ENCODE data around the gene CRYBG2.
"Not testable (repeated sequence)": the region's sequence is repeated elsewhere in the genome, so short reads cannot be mapped to it uniquely, and the experiment has no call there.

Gene CRYBG2

DNA sequence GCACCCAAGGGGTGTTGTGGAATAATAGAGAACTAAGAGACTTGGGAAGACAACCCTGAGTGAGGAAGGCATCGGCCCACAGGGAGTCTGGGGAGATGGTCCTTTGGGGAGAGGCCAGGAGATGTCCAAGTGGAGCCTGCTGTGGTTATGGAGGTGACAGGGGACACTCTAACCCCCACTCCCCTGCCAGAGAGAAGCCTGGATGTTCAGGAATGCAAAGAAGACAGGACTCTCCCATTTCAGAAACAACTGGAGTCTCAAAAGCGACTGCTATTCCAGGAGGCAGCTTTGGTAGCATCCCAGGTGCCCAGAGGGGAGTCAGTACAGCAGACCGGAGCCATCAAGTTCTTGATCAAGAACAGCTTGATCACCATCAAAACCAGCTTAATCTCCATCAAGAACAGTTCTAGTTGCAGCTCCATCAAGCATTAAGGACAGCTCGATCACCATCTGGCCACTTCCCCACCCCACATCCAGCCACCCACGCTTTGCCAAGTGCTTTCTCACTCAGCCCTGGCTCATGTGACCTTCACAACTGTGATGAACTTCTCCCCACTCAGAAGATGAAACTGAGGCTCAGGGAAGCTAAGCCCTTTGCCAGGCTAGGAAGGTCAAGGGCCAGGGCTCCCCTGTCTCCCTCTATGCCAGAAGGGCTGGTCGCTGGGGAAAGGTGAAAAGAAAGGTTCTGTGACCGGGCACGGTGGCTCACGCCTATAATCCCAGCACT lies 35.4 kb downstream of the CRYBG2 start:
- no peak for DNase-seq

GRCh38 chr1:26317612-26318337 lies 36.2 kb downstream of the CRYBG2 start, which contains the start of gene CD52:
Gene CD52 (plus strand): TSS chr1:26317958. CDS start chr1:26318018, 60 bp downstream.
- no peak for DNase-seq

DNA sequence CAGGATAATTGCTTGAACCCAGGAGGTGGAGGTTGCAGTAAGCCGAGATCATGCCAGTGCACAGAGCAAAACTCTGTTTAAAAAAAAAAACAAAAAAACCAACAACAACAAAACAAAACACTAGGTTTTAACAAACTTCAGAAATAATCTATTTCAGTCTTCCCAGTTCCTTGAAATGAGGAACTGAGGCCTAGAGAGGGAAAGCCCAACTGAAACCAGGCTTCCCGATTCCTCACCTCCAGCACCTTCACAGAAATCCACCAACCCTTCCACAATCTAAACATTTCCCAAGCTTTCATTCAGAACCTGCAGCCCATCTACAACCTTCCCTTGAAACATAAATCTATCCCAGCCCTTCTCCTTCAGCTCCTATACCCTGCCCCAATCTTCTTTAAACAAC lies 36.8 kb downstream of the CRYBG2 start:
- DNase-seq, result no peak

DNA sequence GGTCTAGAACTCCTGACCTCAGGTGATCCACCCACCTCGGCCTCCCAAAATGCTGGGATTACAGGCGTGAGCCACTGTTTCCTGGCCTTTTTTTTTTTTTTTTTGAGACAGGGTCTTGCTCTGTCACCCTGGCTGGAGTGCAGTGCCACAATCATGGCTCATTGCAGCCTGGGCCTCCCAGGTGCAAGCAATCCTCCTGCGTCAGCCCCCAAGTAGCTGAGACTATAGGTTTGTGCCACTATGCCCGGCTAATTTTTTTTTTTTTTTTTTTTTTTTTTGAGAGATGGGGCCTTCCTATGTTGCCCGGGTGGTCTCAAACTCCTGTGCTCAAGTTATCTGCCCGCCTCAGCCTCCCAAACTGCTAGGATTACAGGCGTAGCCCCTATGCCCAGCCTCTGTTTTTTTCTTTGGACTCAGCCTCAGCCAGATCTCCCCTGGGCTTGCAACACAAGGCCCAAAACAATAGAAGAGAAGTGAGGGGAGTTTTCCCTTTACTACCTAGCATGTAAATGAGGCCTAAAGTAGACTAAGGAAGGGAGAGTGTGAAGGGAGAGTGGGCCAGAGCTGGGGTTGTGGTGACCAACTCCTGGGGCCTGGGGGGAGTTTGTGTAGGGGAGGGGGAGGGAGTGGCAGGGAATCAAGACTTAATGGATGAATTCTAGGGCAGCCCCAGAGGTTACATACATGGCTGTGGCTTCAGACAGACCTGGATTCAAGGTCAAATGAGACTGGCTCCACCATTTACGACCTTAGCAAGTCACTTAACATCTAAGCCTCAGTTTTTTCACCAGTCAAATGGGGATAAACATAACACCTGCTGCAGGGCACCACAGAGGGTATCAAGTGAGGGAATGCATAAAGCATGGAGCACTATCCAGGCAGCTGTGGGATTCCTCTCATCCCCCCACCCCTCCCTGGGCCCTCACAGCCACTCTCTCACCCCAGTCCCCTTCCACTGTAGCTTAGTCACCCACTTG lies 37.8 kb downstream of the CRYBG2 start:
- no peak for DNase-seq

GRCh38 chr1:26314501-26314900 lies 39.4 kb downstream of the CRYBG2 start:
- no peak for DNase-seq

- DNase-seq, result not testable (repeated sequence)
Measured at GRCh38 chr1:26307966-26308899, 45.7 kb downstream of the CRYBG2 start.

DNA sequence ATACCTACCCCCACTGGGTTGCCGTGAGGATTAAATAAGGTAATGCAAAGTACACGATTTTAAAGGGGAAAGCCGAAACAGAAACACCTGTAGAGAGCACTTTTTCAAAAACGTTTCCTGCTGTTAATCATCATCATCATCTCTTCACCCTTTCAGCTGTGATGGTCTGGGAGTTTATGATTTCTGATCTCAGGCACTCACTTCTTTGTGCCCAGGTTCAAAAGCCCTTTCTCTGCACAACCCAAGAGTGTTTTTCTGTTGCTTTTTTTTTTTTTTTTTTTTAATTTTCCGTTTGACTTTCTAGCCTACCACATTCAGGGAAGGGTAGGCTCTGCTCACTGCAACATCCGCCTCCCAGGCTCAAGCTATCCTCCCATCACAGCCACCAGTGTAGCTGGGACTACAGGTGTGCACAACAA lies 46.6 kb downstream of the CRYBG2 start:
- DNase-seq, result no peak

- peak; percentile 93 for DNase-seq
Measured at GRCh38 chr1:26306290-26307229, 47.4 kb downstream of the CRYBG2 start, which contains the start of gene UBXN11. Gene UBXN11 (minus strand): TSS chr1:26306636. CDS start chr1:26302883, 3,753 bp downstream.

GRCh38 chr1:26305667-26306289 lies 48.2 kb downstream of the CRYBG2 start:
- DNase-seq, result no peak

GRCh38 chr1:26302733-26303405 lies 51.1 kb downstream of the CRYBG2 start:
- no peak for DNase-seq

DNA sequence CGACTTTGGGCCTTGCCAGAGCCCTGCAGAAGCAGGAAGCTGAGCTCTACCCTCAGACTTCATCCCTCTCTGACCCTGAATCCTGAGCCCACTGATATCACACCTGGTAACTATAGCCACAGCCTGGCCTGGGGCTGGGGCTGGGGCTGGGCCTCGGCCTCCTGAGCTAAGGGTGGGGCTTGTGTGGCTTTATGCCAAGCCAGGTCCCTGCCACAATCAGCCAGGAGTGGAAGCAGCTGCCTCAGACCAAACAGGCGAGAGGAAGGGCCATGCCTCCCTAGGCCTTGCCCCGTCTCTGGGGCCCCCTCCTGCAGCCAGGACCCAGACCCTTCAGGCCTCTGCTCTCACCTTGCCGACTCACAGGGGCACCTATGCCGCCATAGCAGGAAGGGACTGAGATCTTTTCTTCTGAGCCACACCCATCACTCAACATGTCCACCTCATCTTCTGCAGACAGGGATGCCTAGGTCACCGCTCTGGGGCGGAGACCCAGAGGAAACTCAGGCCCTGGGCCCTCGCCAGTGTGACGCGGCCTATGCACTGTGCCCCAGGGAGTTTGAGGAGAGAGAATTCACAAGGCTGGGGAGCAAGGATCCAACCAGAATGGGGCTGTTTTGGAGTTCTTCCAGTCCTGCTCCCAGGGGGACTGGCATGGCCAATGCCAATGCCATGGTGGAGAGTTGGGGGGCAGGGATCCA lies 53.2 kb downstream of the CRYBG2 start:
- no peak for DNase-seq

GRCh38 chr1:26297791-26298124 lies 56.2 kb downstream of the CRYBG2 start:
- DNase-seq, result no peak

GRCh38 chr1:26297057-26297790 lies 56.7 kb downstream of the CRYBG2 start:
- DNase-seq, result no peak

DNA sequence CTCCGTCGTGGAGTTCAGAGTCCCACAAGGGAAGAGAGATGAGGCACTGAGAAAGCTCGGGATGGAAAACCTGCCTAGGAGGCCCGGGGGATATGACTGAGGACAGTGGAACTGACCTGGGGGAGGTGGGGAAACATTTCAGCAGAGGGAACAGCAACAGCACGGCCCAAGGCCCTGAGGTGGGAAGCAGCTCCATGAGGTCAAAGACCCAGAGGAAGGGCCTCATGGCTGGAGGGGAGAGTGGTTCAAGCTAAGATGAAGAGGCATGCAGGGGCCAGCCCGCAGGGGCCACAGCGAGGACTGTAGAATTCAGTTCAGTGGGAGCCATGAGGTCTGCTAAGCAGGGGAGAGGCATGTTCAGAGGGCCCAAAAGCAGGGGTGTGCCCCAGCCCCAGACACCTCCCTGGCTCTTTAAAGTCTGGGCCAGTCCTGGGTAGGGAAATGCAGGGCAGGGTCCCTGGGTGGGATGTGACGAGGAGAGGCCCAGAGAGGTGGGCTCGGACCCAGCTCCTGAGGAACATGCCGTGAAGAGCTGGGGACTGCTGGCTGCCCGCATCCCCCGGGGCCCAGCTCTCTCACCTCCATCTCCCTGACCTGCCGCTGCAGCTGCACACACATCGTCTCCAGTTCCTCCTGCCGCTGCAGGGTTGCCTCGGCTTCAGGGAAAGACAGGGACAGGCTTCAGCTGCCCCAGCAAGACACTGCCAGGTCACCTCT lies 57.4 kb downstream of the CRYBG2 start:
- DNase-seq, result no peak

DNA sequence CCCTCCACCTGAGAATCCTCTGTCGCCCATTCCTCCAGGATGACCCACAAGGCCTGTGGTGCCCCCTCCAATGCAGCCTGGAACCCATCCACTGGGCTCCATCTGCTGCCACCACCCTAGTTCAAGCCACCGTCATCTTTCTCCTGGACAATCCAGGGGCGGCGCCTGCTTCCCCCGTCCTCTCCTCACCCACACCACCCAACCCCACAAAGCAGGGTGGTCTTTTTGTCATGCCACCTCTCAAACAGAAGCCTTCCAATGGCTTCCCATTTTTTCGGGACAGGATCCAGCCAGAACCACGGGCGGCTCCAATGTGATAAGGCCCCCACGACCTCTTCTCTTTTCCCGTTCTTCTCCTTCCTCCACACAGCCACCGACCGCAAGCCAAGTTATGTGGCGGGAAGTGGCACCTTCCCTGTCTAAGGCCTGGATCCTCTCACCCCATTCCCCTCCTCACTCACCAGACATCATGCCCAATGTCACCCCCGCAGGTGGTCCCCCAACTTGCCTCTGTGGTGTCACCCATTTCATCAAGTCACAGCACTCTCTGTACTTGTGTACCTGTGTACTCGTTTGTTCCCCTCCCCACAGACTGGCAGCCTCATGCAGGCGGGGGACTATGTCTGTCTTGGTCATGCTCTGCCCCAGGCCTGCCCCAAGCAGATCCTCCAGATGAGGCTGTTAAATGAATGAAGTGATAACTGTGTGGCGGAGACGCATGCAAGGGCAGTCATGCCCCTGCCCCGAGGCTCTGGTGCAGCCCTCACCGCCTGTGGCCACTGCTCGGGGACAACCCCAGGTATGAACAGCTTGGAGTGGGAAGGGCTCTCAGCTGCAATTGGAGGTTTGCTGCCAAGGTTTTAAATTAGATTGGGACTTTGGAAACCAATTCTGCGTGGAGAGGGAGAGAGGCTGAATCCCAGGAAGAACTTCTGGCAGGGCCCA lies 58.5 kb downstream of the CRYBG2 start:
- no peak for DNase-seq

GRCh38 chr1:26293911-26294463 lies 59.9 kb downstream of the CRYBG2 start:
- DNase-seq, result no peak

Measured in femur (tissue), 1 donor.